HG03095 (cell line): ENCODE results near the gene MTCH1.

Experiments used
- ATAC-seq: cut with Tn5 transposase; IDR thresholded peaks from one replicate; pipeline ENCODE4 v1.9.1; 2021; ENCODE audit warnings: moderate library complexity; ENCODE audit not compliant: unreplicated experiment

MTCH1 gene

GRCh38 chr6:37017606-37018197 is 31.7 kb upstream of the MTCH1 start:
- ATAC-seq = no peak

GRCh38 chr6:37016995-37017394 is 31.0 kb upstream of the MTCH1 start:
- ATAC-seq = no peak

- no peak for ATAC-seq
Measured at GRCh38 chr6:37015532-37015931, 29.5 kb upstream of the MTCH1 start.

GRCh38 chr6:37014667-37015066 is 28.7 kb upstream of the MTCH1 start:
- ATAC-seq = no peak

- no peak for ATAC-seq
Measured at GRCh38 chr6:37013516-37014491, 27.8 kb upstream of the MTCH1 start.

GRCh38 chr6:37011656-37012378 is 25.8 kb upstream of the MTCH1 start:
- ATAC-seq = no peak

- no peak for ATAC-seq
Measured at GRCh38 chr6:37010402-37010892, 24.5 kb upstream of the MTCH1 start.

- ATAC-seq = no peak
Measured at GRCh38 chr6:37008484-37009465, 22.8 kb upstream of the MTCH1 start.

GRCh38 chr6:37007340-37008043 is 21.5 kb upstream of the MTCH1 start:
- ATAC-seq = no peak

- no peak for ATAC-seq
Measured at GRCh38 chr6:37006793-37007339, 20.9 kb upstream of the MTCH1 start.

GRCh38 chr6:37005827-37006567 is 20.0 kb upstream of the MTCH1 start:
- ATAC-seq = no peak

- ATAC-seq = peak; percentile 63
Measured at GRCh38 chr6:37005061-37005810, 19.2 kb upstream of the MTCH1 start, which contains the start of gene FGD2. TSS of gene FGD2 (plus strand) at chr6:37005655. CDS start at chr6:37005818, 163 bp downstream.

GRCh38 chr6:37004044-37004980 is 18.3 kb upstream of the MTCH1 start:
- no peak for ATAC-seq

GRCh38 chr6:36999751-37000125 is 13.7 kb upstream of the MTCH1 start:
- no peak for ATAC-seq

GRCh38 chr6:36999061-36999750 is 13.2 kb upstream of the MTCH1 start:
- ATAC-seq = no peak

- ATAC-seq = no peak
Measured at GRCh38 chr6:36998723-36999038, 12.7 kb upstream of the MTCH1 start.
